Memory B cell (primary cell): ENCODE data around the gene GOLPH3L.
A peak's percentile ranks its signal among the peaks of the same experiment; 100 is the strongest.
"Not testable (repeated sequence)": the region's sequence is repeated elsewhere in the genome, so short reads cannot be mapped to it uniquely, and the experiment has no call there.

Experiments used
- ATAC-seq: fragments of 150-1000 bp; cut with Tn5 transposase; 2 replicates; pipeline ENCODE4 v1.10.0; 2021; ENCODE audit warnings: low read depth, mild to moderate bottlenecking, moderate library complexity
- DNase-seq, 2 donors: peaks; one replicate each; pipeline ENCODE4 v3.0.0; 2022; ENCODE audit warnings: low spot score in 2 of 2
- H3K27ac Mint-ChIP-seq: one replicate; pipeline ENCODE4 v1.8.0; 2022; ENCODE audit warnings: mild to moderate bottlenecking, moderate library complexity, mixed read lengths
- H3K27me3 Mint-ChIP-seq: one replicate; pipeline ENCODE4 v1.8.0; 2022; ENCODE audit warnings: mixed read lengths
- H3K36me3 Mint-ChIP-seq: one replicate; pipeline ENCODE4 v1.8.0; 2022; ENCODE audit warnings: mild to moderate bottlenecking, mixed read lengths
- H3K4me1 Mint-ChIP-seq: one replicate; pipeline ENCODE4 v1.8.0; 2022; ENCODE audit warnings: mixed read lengths
- H3K4me3 Mint-ChIP-seq: one replicate; pipeline ENCODE4 v1.8.0; 2022; ENCODE audit warnings: mild to moderate bottlenecking, moderate library complexity, mixed read lengths
- H3K9me3 Mint-ChIP-seq: one replicate; pipeline ENCODE4 v1.8.0; 2022; ENCODE audit warnings: mixed read lengths

The GOLPH3L gene

GRCh38 chr1:150615346-150616201 lies 81.4 kb downstream of the GOLPH3L start:
- Mint-ChIP-seq H3K9me3 (no peaks in the 10 kb centered on the region), H3K4me1 (peaks cover 39% of the 10 kb centered on the region), H3K36me3 (peaks cover 23% of the 10 kb centered on the region), H3K27me3 (no peaks in the 10 kb centered on the region), H3K27ac (peak overlapping the region; percentile 62), H3K4me3 (no peak overlapping the region)
- ATAC-seq, result no peak
- DNase-seq, result no peak

DNA sequence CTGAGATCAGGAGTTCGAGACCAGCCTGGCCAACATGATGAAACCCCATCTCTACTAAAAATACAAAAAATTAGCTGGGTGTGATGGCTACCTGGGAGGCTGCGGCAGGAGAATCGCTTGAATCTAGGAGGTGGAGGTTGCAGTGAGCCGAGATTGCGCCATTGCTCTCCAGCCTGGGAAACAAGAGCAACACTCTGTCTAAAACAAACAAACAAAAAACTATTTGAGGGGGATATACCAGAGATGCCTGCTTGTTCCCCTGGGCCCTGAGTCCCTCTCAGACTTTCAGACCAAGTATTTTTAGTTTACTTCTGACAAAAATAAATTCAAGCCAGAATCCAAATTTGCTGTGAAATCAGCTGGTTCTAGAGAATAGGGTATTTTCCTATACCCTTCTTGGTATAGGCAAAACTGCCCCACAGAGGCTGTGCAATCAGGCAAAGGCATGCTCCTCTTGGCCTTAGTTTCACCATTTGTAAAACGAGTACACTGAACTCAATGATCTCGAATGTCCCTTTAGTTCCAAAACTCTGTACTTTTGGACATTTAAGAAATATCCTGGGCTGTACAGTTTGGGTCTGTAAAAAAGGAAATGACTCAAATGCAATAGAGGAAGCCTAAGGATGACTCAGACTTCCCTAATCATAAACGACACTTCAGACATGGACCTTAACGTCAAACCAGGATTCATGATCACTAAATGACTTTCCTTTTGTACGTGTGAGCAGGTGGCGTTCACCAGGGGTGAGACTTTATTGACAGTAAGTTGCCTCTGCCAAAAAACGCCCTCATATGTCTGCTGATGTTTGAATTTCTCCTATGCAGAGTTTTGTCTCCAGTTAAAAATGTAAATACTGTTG lies 83.7 kb downstream of the GOLPH3L start:
- Mint-ChIP-seq H3K4me3 (peak overlapping the region; percentile 24), H3K27me3 (no peaks in the 10 kb centered on the region), H3K27ac (peak overlapping the region; percentile 97), H3K4me1 (peaks cover 28% of the 10 kb centered on the region), H3K36me3 (peaks cover 16% of the 10 kb centered on the region), H3K9me3 (no peaks in the 10 kb centered on the region)
- ATAC-seq (peak; percentile 48), DNase-seq (peak in 1 of 2 donors; percentile 39)

GRCh38 chr1:150612014-150612345 lies 85.0 kb downstream of the GOLPH3L start:
- Mint-ChIP-seq H3K27ac (peak overlapping the region; percentile 97), H3K4me1 (peaks cover 26% of the 10 kb centered on the region), H3K27me3 (no peaks in the 10 kb centered on the region), H3K4me3 (peak overlapping the region; percentile 50), H3K9me3 (no peaks in the 10 kb centered on the region), H3K36me3 (peaks cover 15% of the 10 kb centered on the region)
- no peak for DNase-seq
- ATAC-seq, result peak; percentile 2

- Mint-ChIP-seq H3K9me3 (no peaks in the 10 kb centered on the region), H3K4me1 (peaks cover 21% of the 10 kb centered on the region), H3K36me3 (peaks cover 11% of the 10 kb centered on the region), H3K27me3 (no peaks in the 10 kb centered on the region), H3K4me3 (no peak overlapping the region), H3K27ac (peak overlapping the region; percentile 97)
- no peak for ATAC-seq
- no peak for DNase-seq
Measured at GRCh38 chr1:150610576-150610975, 86.4 kb downstream of the GOLPH3L start.

- H3K27me3 Mint-ChIP-seq, result no peaks in the 10 kb centered on the region
- H3K36me3 Mint-ChIP-seq, result peaks cover 7% of the 10 kb centered on the region
- DNase-seq (no peak), ATAC-seq (no peak)
- no peaks in the 10 kb centered on the region for H3K9me3 Mint-ChIP-seq
- peaks cover 21% of the 10 kb centered on the region for H3K4me1 Mint-ChIP-seq
- H3K4me3 Mint-ChIP-seq, result no peak overlapping the region
- peak overlapping the region; percentile 97 for H3K27ac Mint-ChIP-seq
Measured at GRCh38 chr1:150609732-150610131, 87.2 kb downstream of the GOLPH3L start.

- H3K4me3 Mint-ChIP-seq, result no peak overlapping the region
Measured at GRCh38 chr1:150606463-150607142, 90.4 kb downstream of the GOLPH3L start.

DNA sequence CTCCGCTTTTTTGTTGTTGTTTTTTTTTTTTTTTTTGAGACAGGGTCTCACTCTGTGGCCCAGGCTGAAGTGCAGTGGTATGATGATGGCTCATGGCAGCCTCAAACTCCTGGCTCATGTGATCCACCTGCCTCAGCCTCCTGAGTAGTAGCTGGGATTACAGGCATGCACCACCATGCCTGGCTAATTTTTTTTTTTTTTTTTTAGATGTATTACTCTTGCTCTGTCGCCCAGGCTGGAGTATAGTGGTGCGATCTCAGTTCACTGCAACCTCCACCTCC lies 91.6 kb downstream of the GOLPH3L start:
- not testable (repeated sequence) for H3K36me3 Mint-ChIP-seq, H3K9me3 Mint-ChIP-seq, H3K27me3 Mint-ChIP-seq, DNase-seq, H3K4me3 Mint-ChIP-seq, H3K4me1 Mint-ChIP-seq, ATAC-seq, H3K27ac Mint-ChIP-seq

More at GRCh38 chr1:150606463-150607142, 90.4 kb downstream of the GOLPH3L start:
- no peaks in the 10 kb centered on the region for H3K27me3 Mint-ChIP-seq
- H3K4me1 Mint-ChIP-seq, result peaks cover 5% of the 10 kb centered on the region
- H3K27ac Mint-ChIP-seq, result peak overlapping the region; percentile 79
- DNase-seq, result no peak
- ATAC-seq, result no peak
- peaks cover 7% of the 10 kb centered on the region for H3K36me3 Mint-ChIP-seq
- no peaks in the 10 kb centered on the region for H3K9me3 Mint-ChIP-seq

DNA sequence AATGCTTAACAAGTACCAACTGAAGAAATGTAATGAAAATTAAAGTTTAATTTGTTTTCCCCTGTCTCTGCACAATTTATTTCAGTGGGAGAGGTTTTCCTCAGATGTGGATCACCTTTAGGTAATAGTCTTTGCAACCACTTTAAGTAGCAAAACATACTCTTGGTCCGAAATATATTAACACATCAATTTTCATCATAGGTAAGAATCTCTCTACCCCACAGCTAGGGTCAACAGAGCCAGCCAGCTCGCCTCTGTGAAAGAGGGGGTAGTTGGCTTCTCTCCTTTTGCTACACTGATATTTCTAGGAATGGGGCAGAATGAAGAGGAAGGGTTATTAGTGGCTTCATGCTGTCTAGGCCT lies 92.7 kb downstream of the GOLPH3L start:
- ATAC-seq (no peak), DNase-seq (no peak)
- peak overlapping the region; percentile 63 for H3K27ac Mint-ChIP-seq
- no peak overlapping the region for H3K4me3 Mint-ChIP-seq
- peaks cover 2% of the 10 kb centered on the region for H3K4me1 Mint-ChIP-seq
- H3K27me3 Mint-ChIP-seq, result no peaks in the 10 kb centered on the region
- no peaks in the 10 kb centered on the region for H3K9me3 Mint-ChIP-seq
- peaks cover 9% of the 10 kb centered on the region for H3K36me3 Mint-ChIP-seq

- Mint-ChIP-seq H3K4me3 (no peak overlapping the region), H3K27ac (no peak overlapping the region), H3K4me1 (peaks cover 2% of the 10 kb centered on the region), H3K36me3 (peaks cover 9% of the 10 kb centered on the region), H3K27me3 (no peaks in the 10 kb centered on the region), H3K9me3 (no peaks in the 10 kb centered on the region)
- ATAC-seq, result no peak
- no peak for DNase-seq
Measured at GRCh38 chr1:150603711-150604110, 93.2 kb downstream of the GOLPH3L start.

GRCh38 chr1:150602372-150602771 lies 94.6 kb downstream of the GOLPH3L start:
- ATAC-seq, DNase-seq, H3K4me1 Mint-ChIP-seq, H3K9me3 Mint-ChIP-seq, H3K36me3 Mint-ChIP-seq, H3K27ac Mint-ChIP-seq, H3K4me3 Mint-ChIP-seq, H3K27me3 Mint-ChIP-seq: not testable (repeated sequence)

DNA sequence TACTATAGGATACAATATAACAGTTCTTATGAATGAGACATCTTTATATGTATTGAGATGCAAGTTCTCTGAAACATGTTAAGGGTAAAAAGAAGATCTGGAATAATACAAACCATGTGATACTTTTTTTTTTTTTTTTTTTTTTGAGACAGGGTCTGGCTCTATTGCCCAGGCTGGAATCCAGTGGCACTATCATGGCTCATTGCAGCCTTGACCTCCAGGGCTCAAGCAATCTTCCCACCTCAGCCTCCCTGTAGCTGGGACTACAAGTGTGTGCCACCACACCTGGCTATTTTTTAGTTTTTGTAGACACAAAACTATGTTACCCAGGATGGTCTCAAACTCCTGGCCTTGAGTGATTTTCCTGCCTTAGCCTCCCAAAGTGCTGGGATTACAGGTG lies 95.4 kb downstream of the GOLPH3L start:
- H3K4me3 Mint-ChIP-seq, result no peak overlapping the region
- peak overlapping the region; percentile 58 for H3K27ac Mint-ChIP-seq
- DNase-seq (no peak), ATAC-seq (no peak)
- no peaks in the 10 kb centered on the region for H3K27me3 Mint-ChIP-seq
- H3K9me3 Mint-ChIP-seq, result no peaks in the 10 kb centered on the region
- H3K4me1 Mint-ChIP-seq, result peaks cover 4% of the 10 kb centered on the region
- peaks cover 8% of the 10 kb centered on the region for H3K36me3 Mint-ChIP-seq

- not testable (repeated sequence) for DNase-seq, H3K27me3 Mint-ChIP-seq, ATAC-seq, H3K9me3 Mint-ChIP-seq, H3K4me3 Mint-ChIP-seq, H3K27ac Mint-ChIP-seq
- Mint-ChIP-seq H3K36me3 (peaks cover 19% of the 10 kb centered on the region), H3K4me1 (peaks cover 10% of the 10 kb centered on the region)
Measured at GRCh38 chr1:150598346-150598745, 98.6 kb downstream of the GOLPH3L start.

DNA sequence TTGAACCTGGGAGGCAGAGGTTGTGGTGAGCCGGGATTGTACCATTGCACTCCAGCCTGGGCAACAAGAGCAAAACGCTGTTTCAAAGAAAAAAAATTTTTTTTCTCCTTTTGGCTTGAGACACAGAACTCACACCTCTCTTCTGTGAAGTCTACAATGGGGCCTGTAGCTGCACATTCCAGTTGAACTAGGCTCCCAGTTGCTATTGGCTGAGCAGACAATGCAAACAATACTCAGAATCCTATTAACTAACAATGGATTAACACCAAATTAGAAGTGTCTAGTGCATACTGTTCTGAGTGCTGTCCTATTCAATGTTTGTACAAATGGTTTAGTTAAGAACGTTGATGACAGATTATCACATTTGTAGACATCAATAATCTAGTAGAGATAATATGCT lies 100.0 kb downstream of the GOLPH3L start:
- Mint-ChIP-seq H3K4me1 (peaks cover 12% of the 10 kb centered on the region), H3K4me3 (no peak overlapping the region)

More for the DNA sequence above, 100.0 kb downstream of the GOLPH3L start:
- DNase-seq, result no peak
- no peaks in the 10 kb centered on the region for H3K9me3 Mint-ChIP-seq
- ATAC-seq, result no peak
- no peak overlapping the region for H3K27ac Mint-ChIP-seq
- H3K27me3 Mint-ChIP-seq, result no peaks in the 10 kb centered on the region
- peaks cover 20% of the 10 kb centered on the region for H3K36me3 Mint-ChIP-seq
